GM12891 (cell line): ENCODE results near the gene RARRES1.

Experiments
- POLR2A ChIP-seq: IDR thresholded peaks from 2 replicates; pipeline ENCODE4 v1.6.1; 2011; ENCODE audit warnings: low read depth, low read length, control low read depth
- SPI1 ChIP-seq: IDR thresholded peaks from 2 replicates; pipeline ENCODE4 v1.6.1; 2011; ENCODE audit warnings: low read depth, low read length, control low read depth

- TF ChIP-seq POLR2A (no peak), SPI1 (no peak)
Measured at GRCh38 chr3:158718490-158719170, 13.6 kb downstream of the RARRES1 start.
